Measurements from ENCODE around the gene LRMDA. TPM values are rescaled to one million over a fixed set of nuclear protein-coding genes. Genes with fewer than 3 reads are reported as not detected.

LRMDA gene
- total RNA-seq, 2 donors from 2014 or later: 9.6 to 12.6 TPM

DNA sequence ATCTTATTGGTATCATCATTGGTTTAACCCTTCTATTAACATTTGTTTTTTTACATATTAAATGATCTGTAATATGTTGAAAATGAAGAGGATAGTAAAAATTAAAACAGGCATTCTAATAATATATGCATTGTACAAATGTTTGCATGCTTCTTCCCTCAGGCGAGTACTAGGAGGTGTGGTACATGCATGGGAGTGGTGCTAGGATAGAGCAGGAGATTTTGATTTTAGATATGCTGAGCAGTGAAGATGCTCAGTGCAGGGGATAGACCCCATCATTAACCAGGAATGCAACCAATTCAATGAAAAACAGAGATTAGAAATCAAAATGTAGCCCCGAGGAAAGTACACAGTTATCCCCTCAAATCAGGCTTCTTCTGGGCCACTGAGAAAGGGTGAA lies 916.4 kb downstream of the LRMDA start:
- intact Hi-C loops (cut with DNase I): no loop called here
- H3K4me3 ChIP-seq: no peak overlapping the region
- no peak overlapping the region for H3K27ac ChIP-seq
- DNase-seq (ENCODE audit: low spot score): no peak
- H3K4me1 ChIP-seq (replicated peaks): no peaks in the 10 kb centered on the region
- TF ChIP-seq POLR2A (IDR thresholded peaks at IDR 0.05) (no peak), POLR2AphosphoS5 (IDR thresholded peaks at IDR 0.05) (no peak)
- TF ChIP-seq, protein P1, sequence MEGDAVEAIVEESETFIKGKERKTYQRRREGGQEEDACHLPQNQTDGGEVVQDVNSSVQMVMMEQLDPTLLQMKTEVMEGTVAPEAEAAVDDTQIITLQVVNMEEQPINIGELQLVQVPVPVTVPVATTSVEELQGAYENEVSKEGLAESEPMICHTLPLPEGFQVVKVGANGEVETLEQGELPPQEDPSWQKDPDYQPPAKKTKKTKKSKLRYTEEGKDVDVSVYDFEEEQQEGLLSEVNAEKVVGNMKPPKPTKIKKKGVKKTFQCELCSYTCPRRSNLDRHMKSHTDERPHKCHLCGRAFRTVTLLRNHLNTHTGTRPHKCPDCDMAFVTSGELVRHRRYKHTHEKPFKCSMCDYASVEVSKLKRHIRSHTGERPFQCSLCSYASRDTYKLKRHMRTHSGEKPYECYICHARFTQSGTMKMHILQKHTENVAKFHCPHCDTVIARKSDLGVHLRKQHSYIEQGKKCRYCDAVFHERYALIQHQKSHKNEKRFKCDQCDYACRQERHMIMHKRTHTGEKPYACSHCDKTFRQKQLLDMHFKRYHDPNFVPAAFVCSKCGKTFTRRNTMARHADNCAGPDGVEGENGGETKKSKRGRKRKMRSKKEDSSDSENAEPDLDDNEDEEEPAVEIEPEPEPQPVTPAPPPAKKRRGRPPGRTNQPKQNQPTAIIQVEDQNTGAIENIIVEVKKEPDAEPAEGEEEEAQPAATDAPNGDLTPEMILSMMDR (IDR thresholded peaks at IDR 0.05): no peak
- no peaks in the 10 kb centered on the region for H3K36me3 ChIP-seq
- 82% methylated on average over 2 of the region's 2 CpGs for WGBS
- H3K27me3 ChIP-seq (replicated peaks; ENCODE audit: insufficient read depth): no peaks in the 10 kb centered on the region
- H3K9me3 ChIP-seq: no peaks in the 10 kb centered on the region

- Histone ChIP-seq H3K36me3 (no peaks in the 10 kb centered on the region), H3K27me3 (replicated peaks; ENCODE audit: insufficient read depth) (no peaks in the 10 kb centered on the region), H3K4me3 (no peak overlapping the region), H3K4me1 (replicated peaks) (no peaks in the 10 kb centered on the region), H3K27ac (no peak overlapping the region), H3K9me3 (no peaks in the 10 kb centered on the region)
- intact Hi-C loops (cut with DNase I): no loop called here
- WGBS: 51% methylated on average over 4 of the region's 4 CpGs
- no peak for TF ChIP-seq POLR2AphosphoS5 (IDR thresholded peaks at IDR 0.05)
- no peak for TF ChIP-seq POLR2A (IDR thresholded peaks at IDR 0.05)
- TF ChIP-seq, protein P1 (IDR thresholded peaks at IDR 0.05): no peak
- DNase-seq (ENCODE audit: low spot score): no peak
These were observed 919.2 kb downstream of the LRMDA start for GRCh38 chr10:76350583-76350982.

DNA sequence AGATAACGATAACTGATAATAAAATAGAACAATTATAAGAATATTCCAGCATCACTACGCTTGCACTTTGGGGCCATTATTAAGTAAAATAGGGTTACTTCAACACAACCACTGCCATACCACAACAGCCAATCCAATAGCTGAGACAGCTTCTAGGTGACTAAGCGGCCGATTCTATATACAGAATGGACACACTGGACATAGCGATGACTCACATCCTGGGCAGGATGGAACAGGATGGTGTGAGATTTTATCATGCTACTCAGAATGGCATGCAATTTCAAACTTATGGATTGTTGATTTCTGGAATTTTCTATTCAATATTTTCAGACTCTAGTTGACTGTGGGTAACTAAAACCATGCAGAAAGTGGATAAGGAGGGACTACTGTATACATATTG lies 920.9 kb downstream of the LRMDA start:
- Histone ChIP-seq H3K4me3 (no peak overlapping the region), H3K9me3 (no peaks in the 10 kb centered on the region), H3K27ac (no peak overlapping the region), H3K27me3 (replicated peaks; ENCODE audit: insufficient read depth) (no peaks in the 10 kb centered on the region), H3K36me3 (no peaks in the 10 kb centered on the region), H3K4me1 (replicated peaks) (no peaks in the 10 kb centered on the region)
- 93% methylated on average over 5 of the region's 5 CpGs for WGBS
- no peak for DNase-seq (ENCODE audit: low spot score)
- TF ChIP-seq POLR2A (IDR thresholded peaks at IDR 0.05): no peak
- TF ChIP-seq POLR2AphosphoS5 (IDR thresholded peaks at IDR 0.05): no peak
- TF ChIP-seq, protein P1 (IDR thresholded peaks at IDR 0.05): no peak
- intact Hi-C loops (cut with DNase I): no loop called here

DNA sequence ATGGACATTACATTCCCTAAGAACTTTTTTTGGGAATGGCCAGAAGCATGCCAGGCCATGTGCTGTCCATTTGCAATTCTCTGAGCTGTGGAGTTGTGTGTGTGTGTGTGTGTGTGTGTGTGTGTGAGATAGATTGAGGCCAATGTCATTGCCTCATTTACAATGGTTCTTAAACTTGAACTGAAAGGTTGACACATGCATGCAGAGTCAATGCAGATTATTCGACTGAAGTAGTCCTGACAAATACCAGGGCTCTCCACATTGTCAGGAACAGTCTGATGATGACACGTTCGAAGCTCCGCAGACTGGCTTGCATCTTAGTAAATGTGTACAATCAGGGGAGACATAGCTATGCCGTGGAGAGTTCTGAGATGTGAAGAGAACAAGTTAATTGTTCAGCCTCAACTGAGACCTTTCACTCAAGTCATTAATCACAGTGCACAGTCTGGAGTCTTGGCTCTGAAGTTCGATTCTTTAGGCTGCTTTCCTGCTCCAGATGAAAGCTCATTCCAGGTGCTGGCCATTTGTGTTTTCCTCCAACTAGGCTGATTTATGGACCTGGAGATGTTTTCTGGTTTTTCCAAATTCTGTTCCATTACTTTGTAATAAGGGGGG lies 921.9 kb downstream of the LRMDA start:
- TF ChIP-seq POLR2AphosphoS5 (IDR thresholded peaks at IDR 0.05) (no peak), POLR2A (IDR thresholded peaks at IDR 0.05) (no peak)
- TF ChIP-seq, protein P1 (IDR thresholded peaks at IDR 0.05): no peak
- Histone ChIP-seq H3K27ac (no peak overlapping the region), H3K4me3 (no peak overlapping the region), H3K9me3 (no peaks in the 10 kb centered on the region), H3K4me1 (replicated peaks) (no peaks in the 10 kb centered on the region), H3K27me3 (replicated peaks; ENCODE audit: insufficient read depth) (no peaks in the 10 kb centered on the region), H3K36me3 (no peaks in the 10 kb centered on the region)
- WGBS: 73% methylated on average over 6 of the region's 6 CpGs
- intact Hi-C loops (cut with DNase I): no loop called here
- DNase-seq (ENCODE audit: low spot score): no peak

- intact Hi-C loops (cut with DNase I): no loop called here
- TF ChIP-seq POLR2A (IDR thresholded peaks at IDR 0.05): no peak
- TF ChIP-seq, protein P1 (IDR thresholded peaks at IDR 0.05): no peak
- no peak for TF ChIP-seq POLR2AphosphoS5 (IDR thresholded peaks at IDR 0.05)
- no peak for DNase-seq (ENCODE audit: low spot score)
- WGBS: 92% methylated on average over 2 of the region's 2 CpGs
- Histone ChIP-seq H3K27ac (no peak overlapping the region), H3K4me3 (no peak overlapping the region), H3K4me1 (replicated peaks) (no peaks in the 10 kb centered on the region), H3K9me3 (no peaks in the 10 kb centered on the region), H3K27me3 (replicated peaks; ENCODE audit: insufficient read depth) (no peaks in the 10 kb centered on the region), H3K36me3 (no peaks in the 10 kb centered on the region)
These were observed 922.9 kb downstream of the LRMDA start for GRCh38 chr10:76354212-76354738.
